Muscle of leg (tissue), 11 donors: ENCODE results near the gene STAP2. TPM values are rescaled to one million over a fixed set of nuclear protein-coding genes. Genes with fewer than 3 reads are reported as not detected.
A peak's percentile ranks its signal among the peaks of the same experiment; 100 is the strongest.

ENCODE experiments used
- DNase-seq: peaks from one replicate; pipeline ENCODE4 v3.0.0; 2013
- H3K27ac ChIP-seq: one replicate; pipeline ENCODE4 v1.5.1; 2013; ENCODE audit warnings: mild to moderate bottlenecking, low read length, control low read depth
- H3K27me3 ChIP-seq: one replicate; pipeline ENCODE4 v1.6.1; 2013; ENCODE audit warnings: low read length; ENCODE audit not compliant: control insufficient read depth, insufficient read depth
- H3K36me3 ChIP-seq: one replicate; pipeline ENCODE4 v1.6.1; 2013; ENCODE audit warnings: low read length; ENCODE audit not compliant: control insufficient read depth, insufficient read depth
- H3K4me1 ChIP-seq: one replicate; pipeline ENCODE4 v1.6.1; 2013; ENCODE audit warnings: low read length; ENCODE audit not compliant: control insufficient read depth, insufficient read depth
- H3K4me3 ChIP-seq: one replicate; pipeline ENCODE4 v1.5.1; 2013; ENCODE audit warnings: low read length, control low read depth
- H3K9me3 ChIP-seq: replicated peaks from 2 replicates; pipeline ENCODE4 v1.6.1; 2013; ENCODE audit warnings: low read depth, low read length; ENCODE audit not compliant: control insufficient read depth
- WGBS: methylation state at CpG from one replicate; pipeline ENCODE4 v1.1.5; 2013; ENCODE audit warnings: missing lambda C conversion rate; ENCODE audit not compliant: insufficient coverage; 5-methylcytosine and 5-hydroxymethylcytosine counted together
- polyA plus RNA-seq, 8 donors: library from polyadenylated mRNA; unstranded; fragments of 120-200 nt; gene quantifications; one replicate each; pipeline versions ENCODE4 v1.2.1 to v1.2.3, GENCODE V29; 2013; ENCODE audit warnings: inconsistent platforms in 1 of 8, low replicate concordance in 1 of 8; ENCODE audit not compliant: insufficient read length in 8 of 8, insufficient read depth in 1 of 8
- total RNA-seq: library from RNA; stranded (reverse); fragments of 120-200 nt; gene quantifications from one replicate; pipeline ENCODE4 v1.2.4, GENCODE V29; 2013

Gene STAP2
- total and polyA plus RNA-seq, 9 donors: 3.9 to 10.8 (median 5.1) TPM

DNA sequence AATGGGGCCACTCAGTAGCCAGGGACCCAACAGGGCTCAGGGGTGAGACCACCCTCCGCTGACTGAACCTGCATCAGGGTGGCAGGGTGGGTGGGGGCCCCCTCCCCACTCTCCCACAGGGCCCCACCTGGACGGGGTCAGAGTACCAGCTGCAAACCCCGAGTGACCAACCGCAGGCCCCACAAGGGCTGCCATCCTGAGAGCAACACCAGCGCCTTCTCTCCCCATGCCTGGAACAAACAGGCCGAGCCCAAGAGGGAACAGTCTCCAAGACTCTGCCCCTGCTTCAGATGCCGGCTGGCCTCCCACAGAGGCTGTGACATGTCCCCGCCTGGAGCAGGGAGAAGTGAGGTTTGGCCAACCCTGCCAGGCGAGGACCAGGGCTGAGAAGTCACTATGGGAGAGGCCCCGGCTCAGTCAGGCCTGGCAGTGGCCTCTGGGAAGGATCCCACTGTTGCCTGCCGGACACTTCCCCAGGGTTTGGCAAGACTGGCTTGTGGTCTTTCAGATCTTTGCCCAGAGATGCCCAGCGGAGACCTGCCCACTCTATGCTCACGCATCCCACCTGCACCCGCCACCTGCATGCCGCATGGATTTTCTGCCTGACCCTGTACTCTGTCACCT is 31.9 kb upstream of the STAP2 start:
- Histone ChIP-seq H3K9me3 (no peaks in the 10 kb centered on the region), H3K4me1 (peaks cover 94% of the 10 kb centered on the region), H3K27me3 (no peaks in the 10 kb centered on the region), H3K27ac (peak overlapping the region; percentile 69), H3K4me3 (no peak overlapping the region), H3K36me3 (peaks cover 22% of the 10 kb centered on the region)
- no peak for DNase-seq
- WGBS: 84% methylated on average over 9 of the region's 15 CpGs

DNA sequence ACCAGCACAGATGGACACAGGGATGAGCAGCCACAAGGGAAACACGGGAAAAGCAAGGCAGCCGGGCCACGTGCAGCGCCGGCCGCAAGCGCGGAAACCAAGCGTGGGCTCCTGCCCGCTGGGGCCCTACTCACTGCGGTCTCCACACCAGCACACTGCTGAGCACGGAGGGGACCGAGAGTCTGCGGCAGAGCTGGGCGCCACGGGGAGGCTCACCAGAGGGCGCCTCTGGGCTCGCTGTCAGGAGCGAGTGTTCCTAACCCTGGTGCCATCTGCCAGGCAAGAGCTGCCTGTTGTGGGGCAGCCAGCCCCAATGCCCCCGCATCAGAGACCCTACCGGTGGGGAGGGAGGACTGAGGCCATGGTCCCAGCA is 31.2 kb upstream of the STAP2 start:
- H3K4me3 ChIP-seq: no peak overlapping the region
- H3K27ac ChIP-seq: peak overlapping the region; percentile 69
- WGBS: 22% methylated on average over 18 of the region's 21 CpGs

DNA sequence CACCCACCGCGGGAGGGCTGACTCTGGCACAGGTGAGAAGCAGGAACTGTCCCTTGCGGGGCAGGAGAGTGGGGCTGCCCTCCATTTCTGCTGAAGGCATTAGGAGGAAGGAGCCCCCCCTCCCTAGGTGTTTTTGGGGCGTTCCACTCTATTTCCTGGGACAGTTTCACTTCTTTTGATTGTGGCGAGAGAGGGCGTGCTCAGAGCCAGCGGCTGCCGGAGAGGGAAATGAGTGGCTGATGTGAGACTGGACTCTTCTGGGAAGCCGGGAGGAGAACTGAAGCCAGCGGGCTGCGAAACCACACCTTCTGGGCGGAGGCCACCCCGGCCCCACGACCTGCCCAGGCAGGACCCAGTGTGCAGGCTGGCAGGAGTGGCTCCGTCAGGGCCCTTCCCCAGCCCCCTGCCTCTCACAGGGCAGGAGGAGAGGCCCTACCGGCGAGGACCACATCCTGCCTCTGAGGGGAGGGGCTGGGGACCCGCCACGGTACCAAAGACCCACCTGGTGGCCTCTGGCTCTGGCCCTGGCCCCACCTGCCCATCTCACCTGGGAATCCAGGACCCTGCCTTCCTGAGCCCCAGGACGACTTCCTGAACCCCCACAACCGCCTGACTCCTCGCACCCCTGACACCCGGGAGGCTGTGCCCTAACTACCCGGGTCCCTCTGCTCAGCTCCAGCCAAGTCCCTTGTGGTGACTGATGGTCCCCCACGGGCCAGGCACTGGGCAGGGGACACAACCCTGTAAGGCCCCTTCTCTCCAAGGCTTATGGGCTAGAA is 30.7 kb upstream of the STAP2 start:
- peaks cover 33% of the 10 kb centered on the region for H3K36me3 ChIP-seq
- no peaks in the 10 kb centered on the region for H3K9me3 ChIP-seq
- peak overlapping the region; percentile 54 for H3K27ac ChIP-seq
- no peak overlapping the region for H3K4me3 ChIP-seq
- WGBS: 36% methylated on average over 6 of the region's 25 CpGs
- H3K27me3 ChIP-seq: no peaks in the 10 kb centered on the region
- peaks cover 81% of the 10 kb centered on the region for H3K4me1 ChIP-seq
- peak; percentile 66 for DNase-seq

More for the DNA sequence above, 31.2 kb upstream of the STAP2 start:
- Histone ChIP-seq H3K36me3 (peaks cover 28% of the 10 kb centered on the region), H3K9me3 (no peaks in the 10 kb centered on the region), H3K4me1 (peaks cover 87% of the 10 kb centered on the region), H3K27me3 (no peaks in the 10 kb centered on the region)
- peak; percentile 62 for DNase-seq

DNA sequence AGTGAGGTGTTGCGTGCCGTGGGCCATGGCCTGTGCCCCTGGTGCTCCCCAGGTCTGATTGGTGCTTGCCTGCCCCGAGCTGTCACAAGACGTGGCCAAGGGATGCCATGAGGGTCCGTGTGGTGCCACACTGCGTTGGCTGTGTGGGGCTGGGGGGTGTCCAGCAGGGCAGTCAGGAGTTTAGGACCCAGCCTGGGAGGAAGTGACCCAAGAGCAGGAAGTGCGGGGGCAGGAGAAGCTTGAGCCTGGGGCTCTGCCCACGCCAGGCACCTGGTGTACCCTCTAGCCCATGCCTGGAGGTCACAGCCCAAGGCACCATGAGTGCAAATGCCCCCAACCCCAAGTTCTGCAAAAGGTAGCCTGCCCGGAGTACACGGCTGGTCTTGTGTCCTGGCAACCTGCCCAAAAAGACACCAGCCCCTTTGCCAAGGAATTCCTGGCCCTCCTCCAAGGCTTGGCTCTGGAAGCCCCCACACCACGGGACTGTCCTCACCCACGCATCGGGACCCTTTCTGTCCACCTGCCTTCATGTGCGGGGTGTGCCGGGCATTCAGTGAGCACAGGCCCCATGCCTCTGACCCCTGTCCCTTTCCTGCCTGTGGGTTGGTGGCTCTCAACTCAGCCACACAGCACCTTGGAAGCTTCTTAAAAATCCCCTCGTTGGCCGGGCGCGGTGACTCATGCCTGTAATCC is 29.6 kb upstream of the STAP2 start:
- Histone ChIP-seq H3K27ac (peak overlapping the region; percentile 54), H3K9me3 (no peaks in the 10 kb centered on the region), H3K36me3 (peaks cover 43% of the 10 kb centered on the region), H3K4me3 (no peak overlapping the region), H3K27me3 (no peaks in the 10 kb centered on the region), H3K4me1 (peaks cover 71% of the 10 kb centered on the region)
- DNase-seq: peak; percentile 61
- WGBS: 57% methylated on average over 13 of the region's 19 CpGs

DNA sequence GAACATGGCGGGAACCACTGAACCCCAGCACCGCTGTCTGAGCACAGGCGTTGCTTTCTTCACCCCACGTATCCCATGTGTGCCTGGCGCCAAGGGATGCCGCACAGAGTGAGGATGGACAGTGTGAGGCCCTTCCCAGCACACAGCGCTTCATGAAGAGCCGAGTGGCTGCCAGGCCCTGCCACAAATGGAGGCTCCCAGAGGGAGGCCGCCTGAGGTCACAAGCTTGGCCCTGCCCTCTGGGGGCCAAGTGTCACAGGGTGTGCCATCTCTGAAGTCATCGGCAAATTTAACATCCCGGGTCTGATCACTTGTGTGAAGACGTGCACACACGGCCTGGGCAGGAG is 29.1 kb upstream of the STAP2 start:
- Histone ChIP-seq H3K36me3 (peaks cover 49% of the 10 kb centered on the region), H3K27ac (no peak overlapping the region), H3K4me1 (peaks cover 66% of the 10 kb centered on the region), H3K27me3 (no peaks in the 10 kb centered on the region), H3K4me3 (no peak overlapping the region), H3K9me3 (no peaks in the 10 kb centered on the region)
- DNase-seq: peak; percentile 31
- WGBS: 82% methylated on average over 10 of the region's 13 CpGs

DNA sequence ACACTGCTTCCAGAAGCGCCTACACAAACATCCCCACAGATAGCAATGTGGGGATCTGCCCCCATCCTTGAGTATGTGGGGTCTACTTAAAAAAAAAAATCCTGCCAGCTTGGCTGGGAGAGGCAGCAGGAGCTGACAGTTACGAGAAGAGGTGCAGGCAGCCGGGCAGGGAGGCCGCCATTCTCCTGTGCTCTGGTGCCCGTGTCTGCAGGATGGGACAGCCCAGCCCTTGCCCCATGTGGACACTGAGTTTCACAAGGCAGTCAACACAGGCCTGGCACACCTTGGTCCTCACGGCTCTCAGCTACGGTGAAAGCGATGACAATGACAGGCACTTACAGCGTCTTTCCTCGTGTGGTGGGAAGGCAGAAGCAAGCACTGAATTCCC is 28.7 kb upstream of the STAP2 start:
- no peaks in the 10 kb centered on the region for H3K9me3 ChIP-seq
- H3K36me3 ChIP-seq: peaks cover 53% of the 10 kb centered on the region
- peaks cover 62% of the 10 kb centered on the region for H3K4me1 ChIP-seq
- no peak overlapping the region for H3K4me3 ChIP-seq
- DNase-seq: no peak
- H3K27me3 ChIP-seq: no peaks in the 10 kb centered on the region
- WGBS: 88% methylated on average over 9 of the region's 10 CpGs
- no peak overlapping the region for H3K27ac ChIP-seq

DNA sequence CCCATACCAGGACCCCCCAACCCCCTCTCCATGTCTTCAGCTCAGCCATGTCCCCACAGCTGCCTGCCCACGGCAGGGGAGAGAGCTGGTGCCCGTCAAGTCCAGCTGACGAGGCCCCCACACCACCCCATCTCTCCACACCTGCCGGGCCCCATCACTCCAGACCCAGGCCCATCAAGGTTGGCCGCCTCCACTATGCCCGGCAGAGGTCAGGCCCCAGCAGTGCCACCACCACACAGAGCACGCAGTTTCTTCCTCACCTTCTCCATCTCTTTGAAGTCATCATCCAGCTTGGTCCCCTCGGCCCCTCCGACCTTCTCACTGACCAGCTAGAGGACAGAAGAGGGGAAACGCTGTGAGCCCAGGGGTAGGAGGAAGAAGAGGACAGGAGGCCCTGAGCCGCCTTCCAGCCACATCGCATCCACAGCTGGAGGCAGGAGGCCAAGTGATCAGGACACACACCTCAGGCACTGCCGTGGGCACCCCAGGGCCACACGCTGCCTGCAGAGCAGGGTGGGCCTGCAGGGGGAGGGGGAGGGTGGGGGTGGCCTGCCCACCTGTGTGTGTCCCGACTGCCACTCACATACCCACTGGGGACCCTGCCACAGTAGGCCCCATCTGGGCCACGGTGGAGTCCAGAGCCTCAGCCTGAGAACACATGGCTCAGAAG is 28.2 kb upstream of the STAP2 start:
- DNase-seq: no peak
- H3K4me1 ChIP-seq: peaks cover 56% of the 10 kb centered on the region
- no peaks in the 10 kb centered on the region for H3K9me3 ChIP-seq
- H3K36me3 ChIP-seq: peaks cover 56% of the 10 kb centered on the region
- no peak overlapping the region for H3K4me3 ChIP-seq
- no peaks in the 10 kb centered on the region for H3K27me3 ChIP-seq
- 83% methylated on average over 7 of the region's 16 CpGs for WGBS
- H3K27ac ChIP-seq: no peak overlapping the region

DNA sequence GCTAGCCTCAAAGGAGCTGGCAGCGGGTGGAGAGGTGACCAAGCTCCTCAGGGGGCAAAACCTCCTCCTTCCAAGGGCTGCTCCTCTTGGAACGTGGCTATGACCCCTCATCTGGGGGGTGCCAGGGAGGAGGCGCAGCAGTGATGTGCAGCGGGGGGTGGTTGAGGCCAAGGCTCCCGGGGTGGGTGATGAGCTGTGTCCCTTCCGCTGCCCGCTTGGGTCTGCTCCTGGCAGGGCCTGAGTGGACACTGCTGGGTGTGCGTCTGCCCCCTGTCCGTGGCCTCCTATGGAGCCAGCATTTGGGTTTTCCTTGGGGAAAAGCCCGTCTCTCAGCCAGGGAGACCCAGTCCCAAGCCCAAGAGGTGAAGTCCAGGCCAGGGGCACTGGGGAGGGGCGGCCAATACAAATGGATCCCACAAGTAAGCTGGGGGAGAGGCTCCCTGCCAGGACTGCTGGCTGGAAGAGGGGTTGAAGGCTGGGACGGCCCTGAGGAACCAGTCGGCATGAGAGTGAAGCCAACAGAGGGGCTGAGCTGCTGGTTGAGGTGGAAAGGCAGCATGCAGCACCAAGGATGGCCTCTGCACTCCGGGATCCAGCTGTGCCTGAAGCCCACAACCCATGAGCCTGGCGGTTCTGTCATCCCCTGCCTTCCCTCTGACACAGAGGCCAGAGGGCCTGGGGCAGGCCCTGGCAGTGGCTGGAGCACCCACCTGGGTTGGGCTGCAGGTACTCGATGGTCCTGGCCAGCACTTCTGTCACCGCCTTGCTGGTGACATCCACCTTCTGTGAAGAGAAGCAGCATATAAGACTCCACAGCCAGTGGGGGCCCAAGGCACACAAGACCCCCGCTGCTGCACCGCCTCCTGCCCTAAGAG is 27.4 kb upstream of the STAP2 start:
- Histone ChIP-seq H3K9me3 (no peaks in the 10 kb centered on the region), H3K4me1 (peaks cover 49% of the 10 kb centered on the region), H3K4me3 (no peak overlapping the region), H3K27me3 (no peaks in the 10 kb centered on the region), H3K36me3 (peaks cover 63% of the 10 kb centered on the region), H3K27ac (no peak overlapping the region)
- peak; percentile 17 for DNase-seq
- 90% methylated on average over 14 of the region's 19 CpGs for WGBS

DNA sequence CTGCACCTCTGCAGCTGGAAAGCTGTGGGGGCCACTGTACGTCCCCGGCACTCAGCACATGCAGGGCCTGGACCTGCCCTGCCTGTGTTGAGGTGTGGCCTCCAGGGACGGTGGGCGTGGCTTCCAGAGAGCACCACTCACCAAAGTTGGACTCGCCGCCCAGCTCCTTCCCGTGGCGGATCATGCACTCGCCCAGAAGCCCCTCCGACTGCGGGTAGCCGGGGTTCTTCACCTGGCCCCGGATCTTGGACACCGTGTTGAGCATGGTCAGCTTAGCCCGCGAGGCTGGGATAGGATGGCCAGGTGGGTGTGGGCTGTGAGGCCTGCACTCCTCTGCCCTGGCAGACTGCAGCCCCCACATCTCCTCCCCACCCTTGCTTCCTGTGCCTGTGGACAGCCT is 26.7 kb upstream of the STAP2 start:
- no peak for DNase-seq
- WGBS: 81% methylated on average over 9 of the region's 16 CpGs
- Histone ChIP-seq H3K27me3 (no peaks in the 10 kb centered on the region), H3K36me3 (peaks cover 70% of the 10 kb centered on the region), H3K9me3 (no peaks in the 10 kb centered on the region), H3K4me3 (no peak overlapping the region), H3K27ac (no peak overlapping the region), H3K4me1 (peaks cover 44% of the 10 kb centered on the region)
